DOHH2 (cell line): ENCODE results near the gene SCIN.
"Not testable (repeated sequence)": the region's sequence is repeated elsewhere in the genome, so short reads cannot be mapped to it uniquely, and the experiment has no call there.

ENCODE experiments used
- H3F3A ChIP-seq: fragments of 200-600 bp; sonication (generic), shearing (Covaris generic); 2 replicates; pipeline ENCODE4 v1.6.0; 2016; ENCODE audit warnings: antibody characterized with exemption, mild to moderate bottlenecking; ENCODE audit not compliant: control insufficient read depth, insufficient read depth
- H3K27ac ChIP-seq: fragments of 200-600 bp; sonication (generic); 2 replicates; pipeline ENCODE4 v1.5.1; 2014; ENCODE audit warnings: low read depth, mild to moderate bottlenecking, low read length, moderate library complexity
- H3K27me3 ChIP-seq: fragments of 200-600 bp; sonication (generic); 2 replicates; pipeline ENCODE4 v1.6.1; 2014; ENCODE audit warnings: mild to moderate bottlenecking, low read length, mixed read lengths; ENCODE audit not compliant: control insufficient read depth
- H3K36me3 ChIP-seq: fragments of 200-600 bp; sonication (generic); 2 replicates; pipeline ENCODE4 v1.6.1; 2014; ENCODE audit warnings: mild to moderate bottlenecking, low read length, moderate library complexity, mixed read lengths; ENCODE audit not compliant: control insufficient read depth
- H3K4me1 ChIP-seq: fragments of 200-600 bp; sonication (generic); 2 replicates; pipeline ENCODE4 v1.6.1; 2014; ENCODE audit warnings: mild to moderate bottlenecking, low read length, mixed read lengths; ENCODE audit not compliant: control insufficient read depth
- H3K4me2 ChIP-seq: fragments of 200-600 bp; sonication (generic); 2 replicates; pipeline ENCODE4 v1.6.0; 2014; ENCODE audit warnings: mild to moderate bottlenecking, low read length, moderate library complexity
- H3K4me3 ChIP-seq: fragments of 200-600 bp; sonication (generic); 2 replicates; pipeline ENCODE4 v1.5.1; 2014; ENCODE audit warnings: mild to moderate bottlenecking, low read length, mixed read lengths
- H3K79me2 ChIP-seq: fragments of 200-600 bp; sonication (generic); 2 replicates; pipeline ENCODE4 v1.6.1; 2014; ENCODE audit warnings: mild to moderate bottlenecking, low read length, mixed read lengths; ENCODE audit not compliant: control insufficient read depth
- H3K9me2 ChIP-seq: fragments of 200-600 bp; sonication (generic); replicated peaks from 2 replicates; pipeline ENCODE4 v1.6.1; 2014; ENCODE audit warnings: mild to moderate bottlenecking, low read length, mixed read lengths; ENCODE audit not compliant: control insufficient read depth
- H3K9me3 ChIP-seq: fragments of 200-600 bp; sonication (generic); 2 replicates; pipeline ENCODE4 v1.6.1; 2014; ENCODE audit warnings: antibody characterized with exemption, low read length, mixed read lengths; ENCODE audit not compliant: control insufficient read depth, insufficient read depth
- H4K20me1 ChIP-seq: fragments of 200-600 bp; sonication (generic); 2 replicates; pipeline ENCODE4 v1.6.0; 2014; ENCODE audit warnings: low read depth, mild to moderate bottlenecking, antibody characterized with exemption, low read length, moderate library complexity; ENCODE audit not compliant: control insufficient read depth, insufficient read depth
- EZH2phosphoT487 ChIP-seq: fragments of 200-600 bp; sonication (generic); IDR thresholded peaks from 2 replicates; pipeline ENCODE4 v1.6.1; 2017; ENCODE audit warnings: borderline replicate concordance, mild to moderate bottlenecking, antibody characterized with exemption, low read length, moderate library complexity, mixed read lengths
- TF ChIP-seq, protein P1 (sequence below): fragments of 200-600 bp; sonication (generic); IDR thresholded peaks from one replicate; pipeline ENCODE4 v1.5.1; 2014; ENCODE audit warnings: antibody characterized with exemption, mild to moderate bottlenecking, low read depth, low read length; ENCODE audit not compliant: poor library complexity, severe bottlenecking

Gene SCIN

DNA sequence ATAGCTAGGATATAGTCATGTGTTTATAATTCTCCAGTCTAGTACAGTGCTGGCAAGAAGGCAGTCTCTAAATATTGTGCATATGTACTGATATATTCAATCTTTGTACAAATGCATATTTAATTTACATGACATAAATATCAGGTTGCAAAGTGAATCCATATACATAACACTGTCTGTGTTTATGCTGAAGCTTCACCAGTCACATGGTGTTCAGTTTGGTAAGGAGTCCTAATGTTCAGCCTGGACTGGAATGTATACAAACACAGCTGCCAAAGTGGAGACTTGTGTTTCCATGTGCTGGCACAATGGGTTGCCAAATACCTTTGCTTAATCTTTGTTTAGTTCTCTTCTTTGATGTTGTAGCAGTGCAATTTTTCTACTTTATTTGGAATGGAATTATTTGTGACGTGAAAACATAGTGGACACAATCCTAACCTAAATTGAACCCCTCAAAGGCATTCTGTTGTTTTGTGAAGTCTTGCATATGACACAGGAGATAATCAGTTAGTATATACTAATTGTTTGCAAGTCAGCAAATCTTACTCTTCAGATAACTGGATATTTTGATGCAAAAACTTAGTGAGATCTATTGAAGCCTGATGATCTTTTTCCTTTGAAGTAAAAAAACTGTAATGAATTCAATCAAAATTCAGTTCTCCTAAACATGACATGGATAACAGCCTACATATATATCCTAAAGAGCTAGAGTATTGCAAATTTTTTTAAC is 99.6 kb downstream of the SCIN start:
- no peaks in the 10 kb centered on the region for H3K79me2 ChIP-seq
- no peaks in the 10 kb centered on the region for H3K9me3 ChIP-seq
- no peaks in the 10 kb centered on the region for H4K20me1 ChIP-seq
- H3K4me1 ChIP-seq = peaks cover 7% of the 10 kb centered on the region; the same call in 1 of the 2 replicates
- no peak overlapping the region for H3K27ac ChIP-seq
- H3F3A ChIP-seq = no peaks in the 10 kb centered on the region
- TF ChIP-seq, protein P1, sequence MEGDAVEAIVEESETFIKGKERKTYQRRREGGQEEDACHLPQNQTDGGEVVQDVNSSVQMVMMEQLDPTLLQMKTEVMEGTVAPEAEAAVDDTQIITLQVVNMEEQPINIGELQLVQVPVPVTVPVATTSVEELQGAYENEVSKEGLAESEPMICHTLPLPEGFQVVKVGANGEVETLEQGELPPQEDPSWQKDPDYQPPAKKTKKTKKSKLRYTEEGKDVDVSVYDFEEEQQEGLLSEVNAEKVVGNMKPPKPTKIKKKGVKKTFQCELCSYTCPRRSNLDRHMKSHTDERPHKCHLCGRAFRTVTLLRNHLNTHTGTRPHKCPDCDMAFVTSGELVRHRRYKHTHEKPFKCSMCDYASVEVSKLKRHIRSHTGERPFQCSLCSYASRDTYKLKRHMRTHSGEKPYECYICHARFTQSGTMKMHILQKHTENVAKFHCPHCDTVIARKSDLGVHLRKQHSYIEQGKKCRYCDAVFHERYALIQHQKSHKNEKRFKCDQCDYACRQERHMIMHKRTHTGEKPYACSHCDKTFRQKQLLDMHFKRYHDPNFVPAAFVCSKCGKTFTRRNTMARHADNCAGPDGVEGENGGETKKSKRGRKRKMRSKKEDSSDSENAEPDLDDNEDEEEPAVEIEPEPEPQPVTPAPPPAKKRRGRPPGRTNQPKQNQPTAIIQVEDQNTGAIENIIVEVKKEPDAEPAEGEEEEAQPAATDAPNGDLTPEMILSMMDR = no peak
- TF ChIP-seq EZH2phosphoT487 = no peak
- no peaks in the 10 kb centered on the region for H3K27me3 ChIP-seq
- no peak overlapping the region for H3K4me3 ChIP-seq
- no peak overlapping the region for H3K4me2 ChIP-seq
- no peaks in the 10 kb centered on the region for H3K36me3 ChIP-seq
- H3K9me2 ChIP-seq = no peaks in the 10 kb centered on the region

- Histone ChIP-seq H3K9me3 (no peaks in the 10 kb centered on the region), H3K4me3 (no peak overlapping the region), H3K4me2 (no peak overlapping the region), H3K4me1 (peaks cover 7% of the 10 kb centered on the region; the same call in 1 of the 2 replicates), H3K27ac (no peak overlapping the region), H3K9me2 (no peaks in the 10 kb centered on the region), H4K20me1 (no peaks in the 10 kb centered on the region), H3K27me3 (no peaks in the 10 kb centered on the region), H3F3A (no peaks in the 10 kb centered on the region), H3K79me2 (no peaks in the 10 kb centered on the region), H3K36me3 (no peaks in the 10 kb centered on the region)
- TF ChIP-seq, protein P1 = no peak
- no peak for TF ChIP-seq EZH2phosphoT487
Observed at GRCh38 chr7:12670743-12671520, 100.4 kb downstream of the SCIN start.

DNA sequence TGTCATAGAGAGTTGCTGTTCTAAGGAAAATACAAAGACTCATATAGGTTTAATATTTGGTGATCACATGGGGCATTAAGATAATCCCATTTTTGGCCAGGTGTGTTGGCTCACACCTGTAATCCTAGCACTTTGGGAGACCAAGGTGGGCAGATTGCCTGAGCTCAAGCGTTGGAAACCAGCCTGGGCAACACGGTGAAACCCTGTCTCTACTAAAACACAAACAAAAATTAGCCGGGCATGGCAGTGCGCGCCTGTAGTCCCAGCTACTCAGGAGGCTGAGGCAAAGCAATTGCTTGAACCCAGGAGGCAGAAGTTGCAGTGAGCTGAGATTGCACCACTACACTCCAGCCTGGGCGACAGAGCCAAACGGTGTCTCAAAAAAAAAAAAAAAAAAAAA is 102.9 kb downstream of the SCIN start:
- H3K9me2 ChIP-seq, H3K27ac ChIP-seq, H4K20me1 ChIP-seq, H3K4me2 ChIP-seq, H3K9me3 ChIP-seq, H3K4me3 ChIP-seq, H3K79me2 ChIP-seq, H3K27me3 ChIP-seq, H3F3A ChIP-seq, H3K36me3 ChIP-seq, H3K4me1 ChIP-seq: not testable (repeated sequence)

- Histone ChIP-seq H3K36me3 (no peaks in the 10 kb centered on the region), H3K9me3 (no peaks in the 10 kb centered on the region), H3K27me3 (no peaks in the 10 kb centered on the region), H3K4me2 (no peak overlapping the region), H4K20me1 (no peaks in the 10 kb centered on the region), H3K27ac (no peak overlapping the region), H3F3A (no peaks in the 10 kb centered on the region), H3K9me2 (no peaks in the 10 kb centered on the region), H3K4me3 (no peak overlapping the region), H3K4me1 (peaks cover 7% of the 10 kb centered on the region; the same call in 1 of the 2 replicates), H3K79me2 (no peaks in the 10 kb centered on the region)
- no peak for TF ChIP-seq EZH2phosphoT487
- TF ChIP-seq, protein P1 = no peak
Observed at GRCh38 chr7:12674053-12674452, 103.5 kb downstream of the SCIN start.
